HepG2 (cell line): Measurements from ENCODE around the gene ARF6. TPM values are rescaled to one million over a fixed set of nuclear protein-coding genes. Genes with fewer than 3 reads are reported as not detected.

Experiments
- ATAC-seq: fragments of 200-7000 bp; cut with Tn5 transposase; 3 replicates; pipeline ENCODE4 v1.9.1; 2020; ENCODE audit warnings: mild to moderate bottlenecking, moderate library complexity
- BruUV-seq: library from RNA; stranded (reverse); fragments of 400-500 nt; replicated peaks from 2 replicates; lab custom pipeline; 2021; lab: Mats Ljungman, UMichigan
- CTCF ChIA-PET: fragments of 300-600 bp; formaldehyde crosslinking; extraction: SDS; loops from one replicate; lab custom pipeline; 2021; ENCODE audit warnings: low total read pairs, inconsistent platforms, low intra/inter-chr PET ratio; lab: Yijun Ruan, JAX
- POLR2A ChIA-PET: fragments of 350-600 bp; sonication (Branson Sonifier 250); formaldehyde crosslinking; loops from one replicate; lab custom pipeline; 2020; ENCODE audit warnings: antibody characterized with exemption, inconsistent platforms; lab: Yijun Ruan, JAX
- DNase-seq: peaks from one replicate; pipeline ENCODE4 v3.0.0-alpha.2; 2015; ENCODE audit warnings: low spot score
- FAIRE-seq: peaks from 3 replicates; lab custom pipeline; 2011; peaks lifted over from hg19 to GRCh38; lab: Jason Lieb, UNC
- H2AFZ ChIP-seq: one replicate; pipeline ENCODE4 v1.6.1; 2011; ENCODE audit warnings: low read length, inconsistent platforms
- H3K27ac ChIP-seq: fragments of 300-600 bp; 3 replicates; pipeline ENCODE4 v1.8.0; 2011; ENCODE audit warnings: mixed run types, mild to moderate bottlenecking, mixed read lengths, low read length, inconsistent platforms; ENCODE audit not compliant: insufficient read depth; ENCODE audit errors: extremely low read length
- H3K27me3 ChIP-seq, 2 experiments: fragments of 200-600 bp in 1 of 2; 2 replicates in 1 of 2; 3 replicates in 1 of 2; pipeline versions ENCODE4 v1.6.0 to v1.8.0; 2011; ENCODE audit warnings: low read length in 2 of 2, mild to moderate bottlenecking in 2 of 2, moderate library complexity in 2 of 2, inconsistent platforms in 1 of 2; ENCODE audit not compliant: insufficient read depth in 2 of 2, control insufficient read depth in 1 of 2
- H3K36me3 ChIP-seq, 2 experiments: fragments of 200-600 bp in 1 of 2; replicated peaks in 1 of 2; 2 replicates in 1 of 2; 3 replicates in 1 of 2; pipeline versions ENCODE4 v1.5.1 to v1.8.0; 2011; ENCODE audit warnings: low read length in 2 of 2, inconsistent platforms in 1 of 2; ENCODE audit not compliant: insufficient read depth in 2 of 2, control insufficient read depth in 1 of 2
- H3K4me1 ChIP-seq: 2 replicates; pipeline ENCODE4 v1.5.1; 2012; ENCODE audit warnings: low read length, inconsistent platforms; ENCODE audit not compliant: insufficient read depth
- H3K4me2 ChIP-seq: 2 replicates; pipeline ENCODE4 v1.6.0; 2011; ENCODE audit warnings: low read depth, low read length, inconsistent platforms
- H3K4me3 ChIP-seq, 3 experiments: fragments of 200-600 bp in 1 of 3; sonication (generic), shearing (Covaris generic) in 1 of 3; replicated peaks in 1 of 3; 2 replicates each; pipeline ENCODE4 v1.5.1; 2011 to 2016; ENCODE audit warnings: low read length in 3 of 3, inconsistent platforms in 2 of 3, low read depth in 2 of 3, mild to moderate bottlenecking in 2 of 3, control low read depth in 1 of 3, mixed read lengths in 1 of 3; ENCODE audit not compliant: insufficient read depth in 1 of 3
- H3K79me2 ChIP-seq: one replicate; pipeline ENCODE4 v1.6.1; 2011; ENCODE audit warnings: low read length, inconsistent platforms; ENCODE audit not compliant: insufficient read depth
- H3K9ac ChIP-seq: 2 replicates; pipeline ENCODE4 v1.6.0; 2011; ENCODE audit warnings: mild to moderate bottlenecking, low read depth, low read length, inconsistent platforms; ENCODE audit not compliant: insufficient read depth
- H3K9me3 ChIP-seq: 2 replicates; pipeline ENCODE4 v1.5.1; 2012; ENCODE audit warnings: mild to moderate bottlenecking, low read length
- H4K20me1 ChIP-seq: 2 replicates; pipeline ENCODE4 v1.6.0; 2011; ENCODE audit warnings: inconsistent platforms, mild to moderate bottlenecking, low read length, moderate library complexity; ENCODE audit not compliant: insufficient read depth
- NR2C2 ChIP-seq: sonication (generic); formaldehyde crosslinking; IDR thresholded peaks from 2 replicates; pipeline ENCODE4 v1.4.0; 2020; ENCODE audit warnings: missing genetic modification reagents, mild to moderate bottlenecking, moderate library complexity, borderline replicate concordance
- ZMYM4 ChIP-seq: sonication (generic); formaldehyde crosslinking; IDR thresholded peaks from 2 replicates; pipeline ENCODE4 v1.8.1; 2023; ENCODE audit warnings: mild to moderate bottlenecking, missing genetic modification reagents
- ZNF292 ChIP-seq: sonication (generic); formaldehyde crosslinking; IDR thresholded peaks from 2 replicates; pipeline ENCODE4 v1.8.1; 2022; ENCODE audit warnings: mild to moderate bottlenecking, low read depth, missing genetic modification reagents, borderline replicate concordance
- in situ Hi-C: cut with HindIII; loops from 2 replicates; pipeline ENCODE4 v1.10.0; 2017; ENCODE audit warnings: low pct_unique_long_range_greater_than_20kb; ENCODE audit not compliant: extremely low pct_ligation_motif_present
- intact Hi-C: fragments of 100-400 bp; cut with micrococcal nuclease; formaldehyde crosslinking; loops from one replicate; pipeline ENCODE4 v1.10.0; 2022; ENCODE audit not compliant: unreplicated experiment
- polyA plus RNA-seq, 8 experiments: library from polyadenylated mRNA; depleted of rRNA in 3 of 8; stranded (reverse) in 7 of 8; unstranded in 1 of 8; fragments of >200 nt; fragmentation: Illumina TruSeq in 4 of 8; extraction: Trizol in 4 of 8; gene quantifications; 2 replicates each; pipeline versions ENCODE4 v1.2.1 to v1.2.3, GENCODE V29; 2011 to 2016; ENCODE audit warnings: low read depth in 4 of 8, missing spikeins in 1 of 8, mixed read lengths in 1 of 8; ENCODE audit not compliant: insufficient read depth in 1 of 8
- total RNA-seq, 5 experiments: library from RNA; depleted of rRNA; stranded (reverse); fragments of >200 nt; fragmentation: Illumina TruSeq; extraction: Trizol; gene quantifications; 2 replicates each; pipeline ENCODE4 v1.2.3, GENCODE V29; 2016; ENCODE audit warnings: low read depth in 1 of 5
- TF ChIP-seq, protein P1 (sequence below): sonication (generic); formaldehyde crosslinking; IDR thresholded peaks from 2 replicates; pipeline ENCODE4 v1.9.0; 2022; ENCODE audit warnings: missing genetic modification reagents, mild to moderate bottlenecking, borderline replicate concordance
- TF ChIP-seq, protein P2 (sequence below), 2 experiments: fragments of 450-650 bp in 1 of 2; sonication (generic) in 1 of 2; formaldehyde crosslinking in 1 of 2; IDR thresholded peaks; 2 replicates each; pipeline versions ENCODE4 v1.6.1 to v1.8.0; 2016 to 2022; ENCODE audit warnings: antibody characterized with exemption in 1 of 2, mild to moderate bottlenecking in 1 of 2, missing genetic modification reagents in 1 of 2
- TF ChIP-seq, protein P3 (sequence below): sonication (generic); formaldehyde crosslinking; IDR thresholded peaks from 2 replicates; pipeline ENCODE4 v1.4.0; 2020; ENCODE audit warnings: missing genetic modification reagents

Gene ARF6
- total and polyA plus RNA-seq, 2 of the 13 experiments (the other 11 are each of a cell fraction or from before 2014, with no cell fraction given), result 12.7 to 31.9 TPM

DNA sequence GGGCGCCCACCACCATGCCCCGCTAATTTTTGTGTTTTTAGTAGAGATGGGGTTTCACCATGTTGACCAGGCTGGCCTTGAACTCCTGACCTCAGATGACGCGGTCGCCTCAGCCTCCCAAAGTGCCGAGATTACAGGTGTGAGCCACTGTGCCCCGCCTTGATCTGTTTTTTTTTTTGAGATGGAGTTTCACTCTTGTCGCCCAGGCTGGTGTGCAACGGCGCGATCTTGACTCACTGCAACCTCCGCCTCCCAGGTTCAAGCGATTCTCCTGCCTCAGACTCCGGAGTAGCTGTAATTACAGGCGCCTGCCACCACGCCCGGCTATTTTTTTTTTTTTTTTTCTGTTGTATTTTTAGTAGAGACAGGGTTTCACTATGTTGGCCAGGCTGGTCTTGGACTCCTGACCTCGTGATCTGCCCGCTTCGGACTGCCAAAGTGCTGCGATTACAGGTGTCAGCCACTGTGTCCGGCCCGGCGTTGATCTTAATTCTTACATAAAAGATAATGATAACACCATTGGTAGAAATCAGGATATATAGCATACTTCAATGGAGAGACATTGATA lies 9.9 kb downstream of the ARF6 start (continued):
- TF ChIP-seq, protein P1, sequence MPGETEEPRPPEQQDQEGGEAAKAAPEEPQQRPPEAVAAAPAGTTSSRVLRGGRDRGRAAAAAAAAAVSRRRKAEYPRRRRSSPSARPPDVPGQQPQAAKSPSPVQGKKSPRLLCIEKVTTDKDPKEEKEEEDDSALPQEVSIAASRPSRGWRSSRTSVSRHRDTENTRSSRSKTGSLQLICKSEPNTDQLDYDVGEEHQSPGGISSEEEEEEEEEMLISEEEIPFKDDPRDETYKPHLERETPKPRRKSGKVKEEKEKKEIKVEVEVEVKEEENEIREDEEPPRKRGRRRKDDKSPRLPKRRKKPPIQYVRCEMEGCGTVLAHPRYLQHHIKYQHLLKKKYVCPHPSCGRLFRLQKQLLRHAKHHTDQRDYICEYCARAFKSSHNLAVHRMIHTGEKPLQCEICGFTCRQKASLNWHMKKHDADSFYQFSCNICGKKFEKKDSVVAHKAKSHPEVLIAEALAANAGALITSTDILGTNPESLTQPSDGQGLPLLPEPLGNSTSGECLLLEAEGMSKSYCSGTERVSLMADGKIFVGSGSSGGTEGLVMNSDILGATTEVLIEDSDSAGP, result peak; percentile 22; the same call in 1 of the 2 replicates
- TF ChIP-seq ZNF292 (peak; percentile 55; the same call in 1 of the 2 replicates), NR2C2 (CRISPR knock-in tag) (peak; percentile 62; the same call in 1 of the 2 replicates), ZMYM4 (CRISPR knock-in tag) (0 out of 2 replicates have a peak, but pooled peaks have one; percentile 31)

DNA sequence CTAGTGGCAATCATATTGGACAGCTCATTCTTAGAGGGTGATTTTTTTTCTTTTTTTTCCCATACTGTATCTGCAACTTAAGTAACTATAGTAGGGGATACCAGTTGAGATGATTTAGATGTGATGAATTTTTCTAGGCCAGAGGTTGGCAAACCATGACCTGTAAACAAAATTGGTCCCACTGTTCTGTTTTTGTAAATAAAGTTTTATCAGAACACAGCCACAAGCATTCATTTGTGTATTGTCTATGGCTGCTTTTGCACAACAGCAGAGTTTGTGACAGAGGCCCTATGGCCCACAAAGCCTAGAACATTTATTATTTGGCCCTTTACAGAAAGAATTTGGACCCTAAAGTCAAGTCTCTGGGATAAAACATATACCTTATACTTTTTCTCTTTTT lies 11.4 kb downstream of the ARF6 start:
- no peaks in the 10 kb centered on the region for H4K20me1 ChIP-seq
- ATAC-seq, result no peak
- H3K27ac ChIP-seq, result no peak overlapping the region
- no peak overlapping the region for H3K4me3 ChIP-seq
- no peaks in the 10 kb centered on the region for H3K36me3 ChIP-seq
- no peaks in the 10 kb centered on the region for H3K79me2 ChIP-seq
- in situ Hi-C loops (no loop called here), intact Hi-C loops (no loop called here)
- TF ChIP-seq, protein P2, sequence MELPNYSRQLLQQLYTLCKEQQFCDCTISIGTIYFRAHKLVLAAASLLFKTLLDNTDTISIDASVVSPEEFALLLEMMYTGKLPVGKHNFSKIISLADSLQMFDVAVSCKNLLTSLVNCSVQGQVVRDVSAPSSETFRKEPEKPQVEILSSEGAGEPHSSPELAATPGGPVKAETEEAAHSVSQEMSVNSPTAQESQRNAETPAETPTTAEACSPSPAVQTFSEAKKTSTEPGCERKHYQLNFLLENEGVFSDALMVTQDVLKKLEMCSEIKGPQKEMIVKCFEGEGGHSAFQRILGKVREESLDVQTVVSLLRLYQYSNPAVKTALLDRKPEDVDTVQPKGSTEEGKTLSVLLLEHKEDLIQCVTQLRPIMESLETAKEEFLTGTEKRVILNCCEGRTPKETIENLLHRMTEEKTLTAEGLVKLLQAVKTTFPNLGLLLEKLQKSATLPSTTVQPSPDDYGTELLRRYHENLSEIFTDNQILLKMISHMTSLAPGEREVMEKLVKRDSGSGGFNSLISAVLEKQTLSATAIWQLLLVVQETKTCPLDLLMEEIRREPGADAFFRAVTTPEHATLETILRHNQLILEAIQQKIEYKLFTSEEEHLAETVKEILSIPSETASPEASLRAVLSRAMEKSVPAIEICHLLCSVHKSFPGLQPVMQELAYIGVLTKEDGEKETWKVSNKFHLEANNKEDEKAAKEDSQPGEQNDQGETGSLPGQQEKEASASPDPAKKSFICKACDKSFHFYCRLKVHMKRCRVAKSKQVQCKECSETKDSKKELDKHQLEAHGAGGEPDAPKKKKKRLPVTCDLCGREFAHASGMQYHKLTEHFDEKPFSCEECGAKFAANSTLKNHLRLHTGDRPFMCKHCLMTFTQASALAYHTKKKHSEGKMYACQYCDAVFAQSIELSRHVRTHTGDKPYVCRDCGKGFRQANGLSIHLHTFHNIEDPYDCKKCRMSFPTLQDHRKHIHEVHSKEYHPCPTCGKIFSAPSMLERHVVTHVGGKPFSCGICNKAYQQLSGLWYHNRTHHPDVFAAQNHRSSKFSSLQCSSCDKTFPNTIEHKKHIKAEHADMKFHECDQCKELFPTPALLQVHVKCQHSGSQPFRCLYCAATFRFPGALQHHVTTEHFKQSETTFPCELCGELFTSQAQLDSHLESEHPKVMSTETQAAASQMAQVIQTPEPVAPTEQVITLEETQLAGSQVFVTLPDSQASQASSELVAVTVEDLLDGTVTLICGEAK (IDR thresholded peaks at IDR 0.05), result peak; percentile 63
- TF ChIP-seq, protein P2 (CRISPR knock-in tag; IDR thresholded peaks at IDR 0.05), result peak; percentile 95; the same call in 1 of the 2 replicates
- TF ChIP-seq, protein P3, sequence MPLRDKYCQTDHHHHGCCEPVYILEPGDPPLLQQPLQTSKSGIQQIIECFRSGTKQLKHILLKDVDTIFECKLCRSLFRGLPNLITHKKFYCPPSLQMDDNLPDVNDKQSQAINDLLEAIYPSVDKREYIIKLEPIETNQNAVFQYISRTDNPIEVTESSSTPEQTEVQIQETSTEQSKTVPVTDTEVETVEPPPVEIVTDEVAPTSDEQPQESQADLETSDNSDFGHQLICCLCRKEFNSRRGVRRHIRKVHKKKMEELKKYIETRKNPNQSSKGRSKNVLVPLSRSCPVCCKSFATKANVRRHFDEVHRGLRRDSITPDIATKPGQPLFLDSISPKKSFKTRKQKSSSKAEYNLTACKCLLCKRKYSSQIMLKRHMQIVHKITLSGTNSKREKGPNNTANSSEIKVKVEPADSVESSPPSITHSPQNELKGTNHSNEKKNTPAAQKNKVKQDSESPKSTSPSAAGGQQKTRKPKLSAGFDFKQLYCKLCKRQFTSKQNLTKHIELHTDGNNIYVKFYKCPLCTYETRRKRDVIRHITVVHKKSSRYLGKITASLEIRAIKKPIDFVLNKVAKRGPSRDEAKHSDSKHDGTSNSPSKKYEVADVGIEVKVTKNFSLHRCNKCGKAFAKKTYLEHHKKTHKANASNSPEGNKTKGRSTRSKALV (CRISPR knock-in tag), result no peak
- H3K9me3 ChIP-seq, result no peaks in the 10 kb centered on the region
- peaks cover 28% of the 10 kb centered on the region for H3K4me1 ChIP-seq
- no peak overlapping the region for H2AFZ ChIP-seq
- ChIA-PET CTCF (no interaction called here), POLR2A (interaction anchor here (0.9 kb wide), 1 partner anchor 97 kb away, joined by 3 read pairs; no protein-coding TSS in a partner anchor)
- no peaks in the 10 kb centered on the region; a peak in 1 of 5 replicates for H3K27me3 ChIP-seq
- no peak overlapping the region for H3K9ac ChIP-seq
- no peak for DNase-seq
- H3K4me2 ChIP-seq, result no peak overlapping the region
- BruUV-seq, result no TSS peak
- no peak for FAIRE-seq
